Chondrocyte (in vitro differentiated cells): Measurements from ENCODE around the gene LTBP4. TPM values are rescaled to one million over a fixed set of nuclear protein-coding genes. Genes with fewer than 3 reads are reported as not detected.

ENCODE experiments used
- DNase-seq: peaks from one replicate; pipeline ENCODE4 v3.0.0; 2021; ENCODE audit warnings: mixed read lengths, low spot score
- H3K27ac Mint-ChIP-seq: one replicate; pipeline ENCODE4 v1.8.0; 2021; ENCODE audit warnings: mild to moderate bottlenecking, moderate library complexity, mixed read lengths; ENCODE audit not compliant: unreplicated experiment
- H3K27me3 Mint-ChIP-seq: 2 replicates; pipeline ENCODE4 v1.8.0; 2021; ENCODE audit warnings: low read depth, mixed read lengths
- H3K36me3 Mint-ChIP-seq: 2 replicates; pipeline ENCODE4 v1.8.0; 2021; ENCODE audit warnings: low read depth, mixed read lengths
- H3K4me1 Mint-ChIP-seq: 2 replicates; pipeline ENCODE4 v1.8.0; 2021; ENCODE audit warnings: low read depth, mild to moderate bottlenecking, mixed read lengths
- H3K4me3 Mint-ChIP-seq: one replicate; pipeline ENCODE4 v1.8.0; 2021; ENCODE audit warnings: mild to moderate bottlenecking, moderate library complexity, mixed read lengths; ENCODE audit not compliant: unreplicated experiment
- H3K9me3 Mint-ChIP-seq: 2 replicates; pipeline ENCODE4 v1.8.0; 2021; ENCODE audit warnings: low read depth, mixed read lengths
- CTCF ChIP-seq: fragments of 200-600 bp; sonication (generic); IDR thresholded peaks from 2 replicates; pipeline ENCODE4 v1.5.0; 2021; ENCODE audit warnings: antibody characterized with exemption, mild to moderate bottlenecking, moderate library complexity
- total RNA-seq: library from RNA; stranded (reverse); gene quantifications from 3 replicates; pipeline ENCODE4 v1.2.1, GENCODE V29; 2021

LTBP4 gene
- total RNA-seq, 1 donor from 2014 or later, result 161 TPM

DNA sequence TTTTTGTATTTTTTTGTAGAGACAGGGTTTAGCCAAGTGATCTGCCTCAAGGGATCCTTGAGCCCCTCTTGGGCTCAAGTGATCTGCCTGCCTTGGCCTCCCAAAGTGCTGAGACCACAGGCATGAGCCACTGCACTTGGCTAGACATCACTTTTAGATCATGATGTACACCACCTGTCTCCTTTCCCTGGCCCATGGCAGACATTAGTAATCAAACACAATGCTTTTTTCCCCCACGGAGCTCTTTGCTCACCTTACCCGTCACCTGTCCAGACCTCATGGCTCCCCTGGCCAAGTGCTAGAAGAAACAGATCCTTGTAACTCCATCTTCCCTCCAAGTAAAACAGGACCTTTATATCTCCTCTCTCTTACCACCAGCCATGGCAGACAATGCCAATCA lies 70.9 kb downstream of the LTBP4 start:
- no peaks in the 10 kb centered on the region for H3K9me3 Mint-ChIP-seq
- peaks cover 1% of the 10 kb centered on the region for H3K4me1 Mint-ChIP-seq
- H3K27ac Mint-ChIP-seq, result no peak overlapping the region
- H3K4me3 Mint-ChIP-seq, result no peak overlapping the region
- no peak for TF ChIP-seq CTCF
- peaks cover 27% of the 10 kb centered on the region for H3K36me3 Mint-ChIP-seq
- no peak for DNase-seq
- H3K27me3 Mint-ChIP-seq, result no peaks in the 10 kb centered on the region

DNA sequence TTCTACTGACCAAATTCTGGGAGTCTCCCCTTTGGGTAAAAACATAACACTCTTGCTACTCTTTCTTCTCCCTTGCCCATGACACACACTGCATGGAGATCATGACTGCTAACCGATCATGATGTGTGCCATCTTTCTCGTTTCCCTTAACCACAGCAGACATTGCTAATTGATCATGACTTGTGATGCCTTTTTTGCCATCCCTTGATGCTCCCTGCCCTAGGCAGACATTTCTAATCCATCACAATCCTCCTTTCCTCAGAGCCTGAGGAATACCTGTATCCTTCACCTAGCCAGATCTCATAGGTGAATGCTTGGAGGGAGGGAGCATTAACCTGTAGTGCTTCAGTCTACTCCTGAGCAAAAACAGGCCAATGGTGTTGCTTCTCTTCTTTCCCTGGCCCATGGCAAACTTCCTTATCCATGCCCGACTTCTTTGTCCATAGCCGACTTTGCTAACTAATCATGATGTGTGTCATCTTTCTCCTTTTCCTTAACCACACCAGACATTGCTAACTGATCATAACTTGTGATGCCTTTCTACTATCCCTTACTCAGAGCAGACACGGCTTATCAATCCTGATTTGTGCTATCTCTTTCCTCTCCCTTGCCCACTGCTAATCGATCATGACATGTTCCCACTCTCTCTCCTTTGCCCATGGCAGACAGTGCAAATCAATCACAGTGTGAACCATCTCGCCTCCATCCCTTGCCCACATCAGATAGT lies 71.6 kb downstream of the LTBP4 start:
- H3K4me1 Mint-ChIP-seq, result no peaks in the 10 kb centered on the region
- H3K36me3 Mint-ChIP-seq, result peaks cover 32% of the 10 kb centered on the region
- no peak overlapping the region for H3K27ac Mint-ChIP-seq
- no peaks in the 10 kb centered on the region for H3K9me3 Mint-ChIP-seq
- no peaks in the 10 kb centered on the region for H3K27me3 Mint-ChIP-seq
- TF ChIP-seq CTCF, result no peak
- DNase-seq, result no peak
- H3K4me3 Mint-ChIP-seq, result no peak overlapping the region

DNA sequence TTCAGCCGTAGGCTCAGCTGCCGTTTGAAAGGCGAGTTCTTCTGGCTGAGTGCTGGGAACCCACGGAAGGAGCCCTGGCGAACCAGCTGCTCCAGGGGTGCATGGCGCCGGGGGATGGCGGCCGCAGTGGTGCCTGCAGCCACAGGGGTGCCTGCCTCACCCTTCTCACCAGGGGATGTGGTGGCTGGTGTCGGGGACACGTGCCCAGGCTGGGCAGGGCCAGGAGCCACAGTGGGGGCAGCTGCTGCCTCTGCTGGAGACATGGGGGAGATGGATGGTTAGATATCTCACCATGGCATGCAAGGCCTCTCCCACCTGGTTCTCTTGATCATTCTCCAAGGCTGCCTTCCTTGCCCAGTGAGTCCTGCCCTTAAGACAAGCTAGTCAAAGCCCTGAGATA lies 72.2 kb downstream of the LTBP4 start:
- no peak for DNase-seq
- Mint-ChIP-seq H3K27ac (no peak overlapping the region), H3K4me3 (no peak overlapping the region), H3K27me3 (no peaks in the 10 kb centered on the region), H3K9me3 (no peaks in the 10 kb centered on the region), H3K4me1 (no peaks in the 10 kb centered on the region), H3K36me3 (peaks cover 33% of the 10 kb centered on the region)
- TF ChIP-seq CTCF, result no peak

DNA sequence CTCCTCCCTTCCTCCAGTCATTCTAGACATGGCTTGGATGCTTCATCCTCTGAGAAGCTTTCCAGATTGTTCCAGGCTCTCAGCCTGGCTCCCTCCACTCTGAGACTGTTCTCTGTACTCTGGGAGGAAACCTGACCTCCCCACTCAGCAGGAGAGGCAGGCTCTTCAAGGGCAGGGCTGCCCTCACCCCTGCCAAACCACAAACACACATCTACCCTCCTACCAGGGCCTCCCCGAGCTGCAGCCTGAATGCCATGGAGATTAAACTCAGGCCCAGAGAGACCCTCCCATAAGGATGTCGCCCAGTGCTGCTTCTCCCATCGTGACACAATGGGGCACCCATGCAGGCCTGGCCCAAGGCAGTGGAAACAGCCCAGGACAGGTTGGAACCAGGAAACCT lies 73.1 kb downstream of the LTBP4 start:
- Mint-ChIP-seq H3K4me1 (no peaks in the 10 kb centered on the region), H3K27ac (no peak overlapping the region), H3K4me3 (no peak overlapping the region), H3K27me3 (no peaks in the 10 kb centered on the region), H3K9me3 (no peaks in the 10 kb centered on the region), H3K36me3 (peaks cover 31% of the 10 kb centered on the region)
- no peak for TF ChIP-seq CTCF
- DNase-seq, result no peak

- no peak for DNase-seq
- no peaks in the 10 kb centered on the region for H3K9me3 Mint-ChIP-seq
Measured at GRCh38 chr19:40677156-40677555, 76.0 kb downstream of the LTBP4 start.

More at GRCh38 chr19:40677156-40677555, 76.0 kb downstream of the LTBP4 start:
- Mint-ChIP-seq H3K27me3 (no peaks in the 10 kb centered on the region), H3K4me3 (no peak overlapping the region), H3K36me3 (peaks cover 20% of the 10 kb centered on the region), H3K27ac (no peak overlapping the region), H3K4me1 (no peaks in the 10 kb centered on the region)
- TF ChIP-seq CTCF, result no peak

Other genes with a start within 250 kb of the LTBP4 start
- gene HIPK4, start 211.2 kb upstream of the LTBP4 start, total RNA-seq, result 0.20 to 0.53 TPM (median 0.46 TPM) in 3 replicates
- gene PRX, start 188.0 kb upstream of the LTBP4 start, total RNA-seq, result 3.6 to 4.9 TPM (median 4.5 TPM) in 3 replicates
- gene SERTAD1, start 175.4 kb upstream of the LTBP4 start, total RNA-seq, result 13.0 to 14.8 TPM (median 14.5 TPM) in 3 replicates
- gene SERTAD3, start 157.0 kb upstream of the LTBP4 start, total RNA-seq, result 36.7 to 43.6 TPM (median 40.3 TPM) in 3 replicates
- 48.3 to 53.9 TPM (median 53.1 TPM) in 3 replicates for gene BLVRB, start 135.6 kb upstream of the LTBP4 start, total RNA-seq
- 1.4 to 2.5 TPM (median 2.3 TPM) in 3 replicates for gene SPTBN4, start 134.4 kb upstream of the LTBP4 start, total RNA-seq
- gene SHKBP1, start 24.5 kb upstream of the LTBP4 start, total RNA-seq, result 40.9 to 47.8 TPM (median 46.8 TPM) in 3 replicates
- gene NUMBL, start 89.3 kb downstream of the LTBP4 start, total RNA-seq, result 104 to 121 TPM (median 117 TPM) in 3 replicates
- gene COQ8B, start 115.5 kb downstream of the LTBP4 start, total RNA-seq, result 26.8 to 36.8 TPM (median 29.7 TPM) in 3 replicates
- 12.2 to 16.5 TPM (median 16.4 TPM) in 3 replicates for gene ITPKC, start 115.7 kb downstream of the LTBP4 start, total RNA-seq
- 7.4 to 11.3 TPM (median 10.4 TPM) in 3 replicates for gene ACTMAP, start 149.1 kb downstream of the LTBP4 start, total RNA-seq
- 34.9 to 64.6 TPM (median 37.0 TPM) in 3 replicates for gene SNRPA, start 149.8 kb downstream of the LTBP4 start, total RNA-seq
- 1.4 to 2.6 TPM (median 2.4 TPM) in 3 replicates for gene MIA, start 174.2 kb downstream of the LTBP4 start, total RNA-seq
- 19.2 to 23.4 TPM (median 23.2 TPM) in 3 replicates for gene RAB4B, start 176.9 kb downstream of the LTBP4 start, total RNA-seq
- 74.6 to 83.1 TPM (median 83.0 TPM) in 3 replicates for gene EGLN2, start 197.8 kb downstream of the LTBP4 start, total RNA-seq
- not detected in 3 replicates for gene CYP2A6, start 249.1 kb downstream of the LTBP4 start, total RNA-seq